HG03354 (cell line): ENCODE results near the gene KCNJ10.

Experiments used
- ATAC-seq: cut with Tn5 transposase; IDR thresholded peaks from one replicate; pipeline ENCODE4 v1.9.1; 2021; ENCODE audit warnings: mild to moderate bottlenecking; ENCODE audit not compliant: unreplicated experiment, poor library complexity, severe bottlenecking

The KCNJ10 gene

DNA sequence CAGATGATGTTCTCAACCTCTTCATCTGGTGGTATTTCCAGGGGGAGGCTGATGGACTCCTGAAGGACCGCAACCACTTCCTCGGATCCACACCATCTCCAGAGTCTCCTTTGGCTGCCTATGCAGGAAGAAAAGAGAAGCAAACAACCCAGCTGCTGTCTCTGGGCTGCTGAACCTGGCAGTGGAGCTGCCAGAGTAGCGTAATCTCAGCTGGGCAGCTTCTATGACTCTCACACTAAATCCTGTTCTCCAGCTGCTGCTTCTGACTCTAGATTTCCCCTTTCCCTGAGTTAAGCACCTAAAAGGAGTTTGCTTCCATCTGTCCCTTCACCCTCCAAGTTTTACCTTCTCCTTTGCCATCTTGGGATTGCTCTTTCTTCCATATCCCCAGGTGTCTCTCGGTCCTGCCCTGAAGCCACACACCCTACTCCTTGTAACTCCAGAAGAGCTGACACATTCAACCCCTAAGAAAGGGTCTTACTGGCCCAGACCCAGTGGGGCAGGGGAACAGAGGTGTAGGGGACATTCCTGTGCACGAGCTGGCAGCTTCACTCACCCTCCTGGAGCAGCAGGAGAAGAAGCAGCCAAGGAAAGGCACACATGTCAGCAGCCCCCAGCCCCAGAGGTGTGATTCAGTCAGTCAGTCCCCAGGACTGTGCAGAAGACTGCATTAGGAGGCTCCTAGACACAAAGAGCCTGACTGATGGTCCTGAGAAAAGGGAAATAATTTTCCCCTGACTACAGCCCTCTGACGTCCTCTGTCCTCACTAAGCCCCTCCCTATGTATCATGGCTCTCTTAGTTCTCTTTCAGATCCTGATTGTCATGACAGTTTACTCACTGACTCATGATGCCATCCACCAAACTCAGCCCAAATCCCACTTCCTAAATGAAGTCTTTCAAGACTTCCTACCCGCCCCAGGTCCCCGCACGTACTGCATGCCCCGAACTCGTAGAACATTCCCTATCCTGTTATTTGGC lies 116.1 kb downstream of the KCNJ10 start, which contains the start of gene SLAMF9:
Gene SLAMF9, minus strand, starts transcription at position 702 of the 980 bp plus-strand sequence. Its CDS starts 100 bp downstream, at position 602.
- no peak for ATAC-seq

DNA sequence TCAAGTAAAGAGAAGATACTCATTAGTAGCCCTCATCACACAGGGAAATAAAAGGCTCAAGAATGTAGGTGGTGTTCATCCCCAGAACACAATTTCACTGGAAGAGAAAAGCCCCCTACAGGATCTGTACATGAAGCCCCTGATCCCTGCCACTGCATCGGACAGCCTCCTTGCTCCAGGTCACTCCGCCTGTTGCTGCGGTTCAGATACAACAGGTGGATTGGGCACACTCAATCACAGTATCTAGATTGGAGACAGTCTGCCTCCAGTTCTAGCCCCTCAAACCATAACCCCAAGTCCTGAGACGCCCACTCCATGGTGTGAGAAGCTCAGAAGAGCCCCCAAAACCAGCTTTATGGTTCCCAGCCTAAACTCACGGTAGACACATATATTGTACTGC lies 117.0 kb downstream of the KCNJ10 start:
- no peak for ATAC-seq

- ATAC-seq: no peak
Measured at GRCh38 chr1:159951551-159951950, 118.4 kb downstream of the KCNJ10 start.

DNA sequence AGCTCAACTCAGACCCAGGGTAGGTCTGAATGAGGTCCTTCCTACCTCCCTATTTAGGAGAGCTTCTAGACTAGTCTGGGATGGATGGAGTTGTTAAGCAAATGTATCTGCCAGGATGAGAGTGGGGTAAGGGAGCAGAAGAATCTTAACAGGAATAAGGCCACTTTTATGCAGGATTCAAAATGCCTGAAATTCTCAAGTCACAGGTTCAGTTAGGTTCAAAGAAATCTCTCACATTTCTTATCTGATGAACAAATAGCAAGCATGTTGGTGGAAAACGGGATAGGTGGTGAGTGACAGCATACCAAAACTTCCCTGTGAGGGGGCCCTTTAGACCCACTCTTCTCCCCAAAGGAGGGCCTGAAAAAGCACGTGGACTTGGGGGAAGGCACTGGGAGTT lies 118.9 kb downstream of the KCNJ10 start:
- ATAC-seq: no peak

DNA sequence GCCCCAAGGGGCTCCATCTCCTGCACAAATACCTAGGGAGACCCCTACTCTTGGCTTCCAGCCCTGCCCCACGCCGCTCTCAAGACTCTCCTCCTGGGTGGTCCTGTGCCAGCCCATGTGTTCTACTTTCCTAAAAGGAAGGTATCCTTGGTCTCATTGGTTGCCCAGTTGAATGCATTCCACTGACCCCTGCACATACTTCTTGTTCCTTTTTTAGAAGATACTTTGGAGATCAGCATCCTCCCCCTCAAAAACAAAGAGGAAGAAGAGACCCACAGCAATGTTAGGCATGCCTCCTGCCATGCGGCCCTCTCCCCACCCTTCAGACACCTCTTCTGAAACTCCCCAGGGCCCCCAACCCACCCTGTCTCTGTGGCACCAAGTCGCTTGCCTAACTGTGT lies 120.0 kb downstream of the KCNJ10 start:
- ATAC-seq: no peak

DNA sequence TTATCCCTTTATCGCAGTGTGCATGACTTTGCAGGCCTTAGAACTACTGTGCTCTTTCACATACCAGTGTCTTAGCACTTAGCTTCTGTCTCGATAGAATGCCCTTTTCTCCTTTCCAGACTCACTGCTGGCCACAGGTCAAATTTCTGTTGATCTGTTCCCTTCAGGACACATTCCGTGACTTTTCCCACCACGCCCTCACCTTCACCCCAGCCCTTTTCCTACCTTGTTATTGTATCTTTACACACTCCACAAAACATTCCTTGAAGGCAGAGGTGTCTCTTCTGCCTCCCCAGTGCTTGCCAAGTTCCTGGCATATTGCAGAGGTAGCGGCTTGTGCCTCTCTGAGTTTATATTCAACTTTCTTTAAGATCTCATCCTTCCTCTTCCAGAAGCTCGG lies 120.8 kb downstream of the KCNJ10 start:
- no peak for ATAC-seq
